Measurements from ENCODE around the gene FYN. TPM values are rescaled to one million over a fixed set of nuclear protein-coding genes. Genes with fewer than 3 reads are reported as not detected.

FYN gene
- polyA plus RNA-seq, 3 donors, result 88.4 to 149 (median 114) TPM

DNA sequence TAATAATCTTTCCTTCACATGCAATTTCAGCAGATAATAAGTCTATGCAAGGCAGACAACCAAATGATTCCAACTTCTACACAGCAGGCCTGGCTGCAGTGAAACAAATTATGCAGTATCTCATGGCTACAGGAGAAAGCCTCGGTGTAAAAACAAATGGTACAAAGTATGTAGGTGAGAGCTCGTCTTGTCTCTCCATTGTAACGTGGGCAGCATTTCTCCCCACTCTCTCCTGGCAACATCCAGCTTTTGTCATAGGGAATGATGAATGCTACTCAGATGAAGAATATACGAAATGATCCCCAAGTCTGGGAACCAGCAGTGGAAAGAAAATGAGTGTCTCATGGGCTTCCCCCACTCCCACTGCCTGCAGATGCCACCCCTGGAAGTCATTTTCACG lies 32.4 kb downstream of the FYN start:
- Mint-ChIP-seq H3K4me1 (no peaks in the 10 kb centered on the region), H3K4me3 (no peak overlapping the region), H3K27me3 (ENCODE audit: low read depth in 3 of 3) (peaks cover 0 to 3% (median 0%) of the 10 kb centered on the region in 3 donors), H3K36me3 (peaks cover 41 to 44% of the 10 kb centered on the region in 2 donors), H3K27ac (peak overlapping the region in 1 of 7 donors; percentile 69), H3K9me3 (no peaks in the 10 kb centered on the region)
- Histone ChIP-seq H3K4me2 (replicated peaks; ENCODE audit: extremely low read depth, low read length, poor library complexity, severe bottlenecking) (no peak overlapping the region), H3K4me3 (replicated peaks in 1 of 3; ENCODE audit: low read depth in 2 of 3, low read length in 3 of 3) (no peak overlapping the region), H3K9me3 (replicated peaks in 1 of 2; ENCODE audit: control insufficient read depth in 1 of 2, insufficient read depth in 1 of 2, low read length in 2 of 2) (no peaks in the 10 kb centered on the region), H3K36me3 (replicated peaks in 1 of 2; ENCODE audit: control insufficient read depth in 1 of 2, insufficient read depth in 2 of 2, low read length in 2 of 2) (peaks cover 0 to 50% of the 10 kb centered on the region in 2 donors), H3K79me2 (ENCODE audit: insufficient read depth, low read length) (peaks cover 75% of the 10 kb centered on the region), H3K27me3 (ENCODE audit: control insufficient read depth in 2 of 2, insufficient read depth in 2 of 2, low read length in 2 of 2) (no peaks in the 10 kb centered on the region), H2AFZ (ENCODE audit: insufficient read depth, low read depth, low read length, poor library complexity, severe bottlenecking) (no peak overlapping the region), H3K9ac (ENCODE audit: insufficient read depth, low read length, poor library complexity, severe bottlenecking) (no peak overlapping the region), H3K4me1 (ENCODE audit: control insufficient read depth in 1 of 2, insufficient read depth in 2 of 2, low read length in 2 of 2) (peaks cover 45 to 50% of the 10 kb centered on the region in 2 donors), H3K27ac (ENCODE audit: low read depth in 1 of 2, low read length in 2 of 2) (peak overlapping the region in 1 of 2 donors; percentile 74), H4K20me1 (ENCODE audit: insufficient read depth, low read length) (peaks cover 100% of the 10 kb centered on the region)
- no CpG with 5 or more reads among the region's 5 CpGs for WGBS (ENCODE audit: insufficient coverage)
- TF ChIP-seq, protein P1, sequence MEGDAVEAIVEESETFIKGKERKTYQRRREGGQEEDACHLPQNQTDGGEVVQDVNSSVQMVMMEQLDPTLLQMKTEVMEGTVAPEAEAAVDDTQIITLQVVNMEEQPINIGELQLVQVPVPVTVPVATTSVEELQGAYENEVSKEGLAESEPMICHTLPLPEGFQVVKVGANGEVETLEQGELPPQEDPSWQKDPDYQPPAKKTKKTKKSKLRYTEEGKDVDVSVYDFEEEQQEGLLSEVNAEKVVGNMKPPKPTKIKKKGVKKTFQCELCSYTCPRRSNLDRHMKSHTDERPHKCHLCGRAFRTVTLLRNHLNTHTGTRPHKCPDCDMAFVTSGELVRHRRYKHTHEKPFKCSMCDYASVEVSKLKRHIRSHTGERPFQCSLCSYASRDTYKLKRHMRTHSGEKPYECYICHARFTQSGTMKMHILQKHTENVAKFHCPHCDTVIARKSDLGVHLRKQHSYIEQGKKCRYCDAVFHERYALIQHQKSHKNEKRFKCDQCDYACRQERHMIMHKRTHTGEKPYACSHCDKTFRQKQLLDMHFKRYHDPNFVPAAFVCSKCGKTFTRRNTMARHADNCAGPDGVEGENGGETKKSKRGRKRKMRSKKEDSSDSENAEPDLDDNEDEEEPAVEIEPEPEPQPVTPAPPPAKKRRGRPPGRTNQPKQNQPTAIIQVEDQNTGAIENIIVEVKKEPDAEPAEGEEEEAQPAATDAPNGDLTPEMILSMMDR (IDR thresholded peaks at IDR 0.05), result no peak
- intact Hi-C loops (cut with micrococcal nuclease), result no loop called here
- DNase-seq, result no peak

DNA sequence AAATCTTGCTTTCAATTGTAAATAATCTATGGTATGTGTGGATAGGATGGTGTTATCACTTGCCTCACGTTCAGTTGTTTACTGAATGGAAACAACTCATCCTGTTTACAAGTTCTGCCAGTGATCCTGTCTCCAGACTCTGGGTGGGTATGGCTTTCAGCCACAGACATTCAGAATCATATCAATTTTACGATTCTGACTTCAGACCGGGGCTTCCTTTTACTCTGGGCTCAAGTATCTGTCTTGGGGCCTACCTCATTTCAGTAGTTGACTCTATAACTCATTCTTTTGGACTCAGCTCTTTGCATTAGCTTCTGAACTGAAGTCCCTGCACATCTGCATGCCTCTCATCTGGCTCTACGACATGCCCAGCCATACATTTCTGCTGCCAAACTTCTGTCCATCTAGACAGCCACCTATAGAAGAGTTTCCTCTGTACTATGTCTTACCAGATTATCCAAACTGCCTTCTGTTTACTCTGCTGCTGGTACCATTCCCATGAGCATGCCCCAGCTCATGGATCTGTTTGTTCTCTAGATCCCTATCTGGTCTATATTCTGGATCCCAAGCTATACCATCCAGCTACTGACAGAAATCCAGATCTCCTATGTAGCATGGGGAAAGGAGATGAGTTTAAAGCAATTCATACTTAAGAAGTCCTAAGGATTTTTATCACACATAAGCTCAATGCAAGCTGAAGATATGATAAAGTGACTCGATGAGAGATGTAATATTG lies 34.3 kb downstream of the FYN start:
- WGBS (ENCODE audit: insufficient coverage), result 97% methylated on average over 3 of the region's 5 CpGs
- no peak overlapping the region for H3K4me3 Mint-ChIP-seq
- peaks cover 77% of the 10 kb centered on the region for H3K79me2 ChIP-seq (ENCODE audit: insufficient read depth, low read length)
- intact Hi-C loops (cut with micrococcal nuclease), result no loop called here
- H3K36me3 Mint-ChIP-seq, result peaks cover 36 to 49% of the 10 kb centered on the region in 2 donors
- H3K9me3 Mint-ChIP-seq, result peaks cover 0 to 2% (median 0%) of the 10 kb centered on the region in 7 donors
- TF ChIP-seq, protein P1 (IDR thresholded peaks at IDR 0.05), result no peak
- peaks cover 0 to 48% of the 10 kb centered on the region in 2 donors for H3K36me3 ChIP-seq (replicated peaks in 1 of 2; ENCODE audit: control insufficient read depth in 1 of 2, insufficient read depth in 2 of 2, low read length in 2 of 2)
- H3K27ac ChIP-seq (ENCODE audit: low read depth in 1 of 2, low read length in 2 of 2), result no peak overlapping the region
- peaks cover 33 to 39% of the 10 kb centered on the region in 2 donors for H3K4me1 ChIP-seq (ENCODE audit: control insufficient read depth in 1 of 2, insufficient read depth in 2 of 2, low read length in 2 of 2)
- H4K20me1 ChIP-seq (ENCODE audit: insufficient read depth, low read length), result peaks cover 100% of the 10 kb centered on the region
- no peak overlapping the region for H2AFZ ChIP-seq (ENCODE audit: insufficient read depth, low read depth, low read length, poor library complexity, severe bottlenecking)
- H3K9ac ChIP-seq (ENCODE audit: insufficient read depth, low read length, poor library complexity, severe bottlenecking), result no peak overlapping the region
- H3K27ac Mint-ChIP-seq, result peak overlapping the region in 1 of 7 donors; percentile 4
- no peak for DNase-seq
- no peak overlapping the region for H3K4me2 ChIP-seq (replicated peaks; ENCODE audit: extremely low read depth, low read length, poor library complexity, severe bottlenecking)
- no peaks in the 10 kb centered on the region for H3K27me3 ChIP-seq (ENCODE audit: control insufficient read depth in 2 of 2, insufficient read depth in 2 of 2, low read length in 2 of 2)
- peaks cover 9% of the 10 kb centered on the region for H3K4me1 Mint-ChIP-seq
- peaks cover 0 to 2% (median 2%) of the 10 kb centered on the region in 3 donors for H3K27me3 Mint-ChIP-seq (ENCODE audit: low read depth in 3 of 3)
- no peak overlapping the region for H3K4me3 ChIP-seq (replicated peaks in 1 of 3; ENCODE audit: low read depth in 2 of 3, low read length in 3 of 3)
- no peaks in the 10 kb centered on the region for H3K9me3 ChIP-seq (replicated peaks in 1 of 2; ENCODE audit: control insufficient read depth in 1 of 2, insufficient read depth in 1 of 2, low read length in 2 of 2)

All from CD14-positive monocyte (primary cell).